GM19193 (cell line): ENCODE data around the gene AQP12B.

Source experiments
- POLR2A ChIP-seq: IDR thresholded peaks from 4 replicates; pipeline ENCODE4 v1.6.1; 2011; ENCODE audit not compliant: insufficient read depth, insufficient read length; ENCODE audit errors: extremely low read depth

The AQP12B gene

DNA sequence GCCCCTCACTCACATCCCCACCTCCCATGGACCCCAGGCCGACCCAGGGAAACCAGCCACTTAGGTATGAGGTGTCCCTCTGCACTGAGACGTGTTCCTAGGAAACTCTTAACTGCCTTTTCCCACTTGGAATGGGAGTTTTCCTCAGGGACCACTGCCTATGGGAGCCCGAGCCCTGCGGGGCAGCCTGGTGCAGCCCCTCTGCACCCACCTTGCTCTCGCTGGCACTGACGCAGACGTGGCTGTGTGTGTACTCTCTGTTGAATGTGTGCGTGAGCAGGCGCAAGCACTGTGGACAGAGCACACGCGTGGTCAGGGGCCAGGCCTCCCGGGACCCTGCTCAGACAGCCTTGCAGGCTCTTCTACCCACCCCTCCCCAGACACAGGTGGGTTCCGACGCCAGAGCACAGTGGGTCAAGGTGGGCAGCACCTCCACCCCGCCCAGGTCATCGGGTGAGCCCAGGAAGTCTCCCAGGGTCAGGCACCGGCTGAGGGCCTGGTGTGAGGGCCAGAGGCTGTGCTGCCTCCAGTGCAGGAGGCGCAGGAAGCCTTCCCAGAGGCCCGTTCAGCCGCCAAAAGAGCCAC, 39.0 kb upstream of the AQP12B start:
- no peak for TF ChIP-seq POLR2A

DNA sequence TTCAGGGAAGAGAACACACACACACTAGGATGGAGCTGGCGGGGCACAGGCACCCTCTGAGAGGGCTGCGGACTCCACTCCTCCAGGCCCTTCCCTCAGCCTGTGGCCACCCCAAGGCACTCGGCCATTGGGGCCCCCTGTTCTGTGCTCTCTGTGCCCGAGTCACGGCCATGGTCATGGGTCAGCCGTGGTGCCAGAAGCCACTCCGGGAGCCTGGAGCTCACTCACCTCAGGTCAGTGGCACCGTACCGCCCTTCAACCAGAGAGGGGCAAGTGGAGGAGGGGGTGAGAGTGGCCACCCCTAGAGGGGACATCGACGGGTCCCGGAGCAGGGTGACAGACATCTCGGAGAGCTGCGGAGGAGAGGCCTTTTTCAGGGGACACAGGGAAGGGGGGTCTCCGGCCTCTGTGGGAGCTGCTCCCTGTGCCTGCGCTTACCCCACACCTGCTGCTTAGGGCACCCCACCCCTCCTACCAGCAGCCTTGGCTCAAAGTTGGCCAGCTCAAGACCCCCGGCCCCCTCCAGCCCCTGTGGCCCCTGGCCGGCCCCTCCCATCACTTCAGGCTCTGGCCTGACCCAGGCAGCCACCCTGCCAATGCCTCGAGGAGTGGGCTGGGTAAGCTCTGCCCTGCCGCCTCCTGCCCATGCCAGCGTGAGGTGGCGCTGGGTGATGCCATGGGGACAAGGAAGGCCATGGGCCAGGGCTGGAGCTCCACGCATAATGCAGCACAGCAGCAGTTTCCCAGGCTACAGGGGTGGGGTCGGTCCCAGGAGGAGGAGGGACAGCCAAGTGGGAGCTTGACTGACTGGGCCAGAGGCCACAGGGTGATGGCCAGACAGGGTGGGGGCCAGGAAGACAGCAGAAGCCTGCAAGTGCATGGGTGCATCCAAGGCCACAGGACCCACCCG, 38.3 kb upstream of the AQP12B start:
- TF ChIP-seq POLR2A, result no peak

DNA sequence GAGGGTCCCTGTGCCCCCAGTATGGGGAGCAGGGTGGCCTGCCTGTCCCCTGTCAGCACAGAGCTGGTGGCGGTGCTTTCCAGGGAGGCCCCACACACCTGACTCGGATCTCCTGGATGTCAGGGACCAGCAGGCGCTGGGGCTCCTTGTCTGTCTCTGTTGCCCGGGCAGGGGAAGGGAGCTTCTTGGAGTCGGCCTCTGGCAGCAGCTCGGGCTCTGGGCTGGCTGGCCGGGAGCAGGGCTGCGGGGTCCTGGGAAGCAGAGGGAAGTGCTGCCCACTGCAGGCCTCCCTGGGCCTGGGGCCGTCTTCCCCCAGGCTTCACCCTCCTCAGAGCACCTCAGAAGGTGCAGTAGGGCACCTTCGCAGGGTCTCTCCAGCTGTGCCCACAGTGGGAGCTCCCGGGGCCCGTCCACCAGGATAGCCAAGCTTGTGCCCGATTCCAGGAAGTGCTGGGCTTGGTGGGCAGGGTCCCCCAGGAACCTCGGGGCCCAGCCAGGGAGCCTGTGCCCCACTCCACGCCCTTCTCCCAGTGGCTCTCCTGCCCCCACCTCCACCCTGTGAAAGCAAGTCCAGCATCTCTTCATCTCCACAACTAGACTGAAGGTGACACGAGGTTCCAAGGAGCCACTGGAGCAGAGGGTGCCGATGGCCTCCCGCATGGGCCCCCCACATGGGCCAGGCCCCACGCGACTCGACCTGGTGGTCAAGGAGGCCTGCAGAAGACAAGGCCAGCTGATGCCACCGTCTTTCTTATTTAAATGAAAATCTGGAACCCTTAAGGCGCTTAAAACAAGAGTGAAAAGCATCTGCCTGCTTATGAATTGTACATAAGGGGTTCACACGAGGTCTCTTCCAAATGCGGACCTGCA, 37.2 kb upstream of the AQP12B start:
- TF ChIP-seq POLR2A, result no peak

DNA sequence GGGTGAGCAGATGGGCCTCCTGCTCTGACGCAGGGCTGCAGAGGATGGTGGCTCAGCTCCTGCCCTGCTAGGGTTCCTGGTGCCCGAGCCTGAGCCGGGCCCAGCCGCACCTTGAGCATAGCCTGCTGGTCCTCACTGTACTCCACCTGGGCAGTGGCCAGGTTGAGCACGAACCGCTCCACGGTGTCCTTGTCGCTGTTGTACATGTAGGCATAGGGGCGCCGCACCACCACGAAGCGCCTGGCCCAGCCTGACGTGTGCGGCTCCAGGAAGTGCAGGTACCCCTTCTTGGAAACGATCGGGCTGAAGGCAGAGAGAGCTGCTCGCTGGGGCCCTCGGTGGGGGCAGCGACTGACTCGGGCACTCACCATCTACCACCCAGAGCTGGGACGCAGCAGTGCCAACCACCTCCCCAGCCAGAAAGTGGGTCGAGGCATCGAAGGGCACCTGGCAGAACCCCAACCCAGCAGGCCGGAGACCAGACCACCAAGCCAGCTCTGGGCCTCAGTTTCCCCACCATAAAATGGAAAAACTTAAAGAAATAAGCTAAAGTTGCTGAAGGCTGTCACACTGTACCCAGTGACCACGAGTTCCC, 36.3 kb upstream of the AQP12B start:
- TF ChIP-seq POLR2A, result no peak

DNA sequence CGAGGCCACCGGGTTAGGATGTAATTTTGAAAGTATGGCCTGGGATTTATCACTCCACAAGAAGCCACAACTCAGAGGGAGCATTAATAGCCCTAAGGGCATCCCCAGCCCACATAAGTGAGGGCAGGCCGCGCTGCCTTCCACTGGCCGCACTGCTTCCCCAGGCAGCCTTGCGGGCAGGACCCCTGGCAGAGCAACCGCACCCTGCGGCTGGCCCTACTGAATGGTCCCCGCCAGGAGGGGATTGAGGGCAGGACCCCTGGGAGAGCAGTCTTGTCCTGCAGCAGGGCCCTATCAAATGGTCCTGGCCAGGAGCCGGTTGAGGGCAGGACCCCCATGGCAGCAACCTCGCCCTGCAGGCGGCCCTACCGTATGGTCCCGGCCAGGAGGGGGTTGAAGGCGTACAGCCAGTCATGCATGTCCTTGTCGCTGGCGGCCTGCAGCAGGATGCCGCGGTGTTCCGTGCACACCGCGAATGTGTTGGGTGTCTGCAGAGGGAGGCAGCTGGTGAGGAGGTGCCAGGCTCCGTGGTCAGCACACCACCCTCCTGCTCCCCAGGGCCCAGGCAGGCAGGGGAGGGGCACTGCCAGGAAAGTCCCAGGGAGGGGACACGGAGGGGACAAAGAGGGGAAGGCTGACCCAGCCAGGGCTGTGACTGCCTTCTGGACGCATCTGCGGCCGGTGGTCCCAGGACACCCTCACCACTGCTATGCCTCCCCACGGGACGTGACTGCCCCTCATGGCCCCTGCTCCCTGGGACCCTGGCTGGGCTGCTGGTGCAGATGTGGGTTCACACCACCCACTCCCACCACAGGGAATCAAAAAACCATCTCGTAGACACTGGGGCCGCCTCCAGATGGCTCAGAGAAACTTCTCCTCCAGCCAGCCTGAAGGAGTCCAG, 35.2 kb upstream of the AQP12B start:
- no peak for TF ChIP-seq POLR2A

DNA sequence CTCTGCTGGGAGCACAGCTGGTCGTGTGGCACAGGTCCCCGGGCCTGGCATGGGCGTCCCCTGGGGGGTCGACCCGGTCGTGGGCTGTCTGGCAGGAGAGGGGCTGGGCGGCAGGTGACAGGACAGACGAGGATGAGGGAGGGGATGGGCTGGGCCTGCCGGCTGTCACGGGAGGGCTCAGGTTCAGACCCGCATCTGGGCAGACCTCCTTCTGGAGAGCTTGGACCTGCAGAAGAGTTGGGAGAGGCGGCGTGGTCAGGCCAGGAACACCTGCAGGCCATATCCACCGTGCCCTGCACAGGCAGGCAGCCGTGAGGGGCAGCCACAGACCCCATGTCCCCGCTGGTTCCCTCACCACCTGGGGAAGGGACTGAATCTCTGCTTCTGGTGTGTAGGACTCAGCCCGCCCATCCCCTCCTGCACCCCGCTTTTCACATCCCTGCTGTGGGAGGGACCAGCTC, 34.5 kb upstream of the AQP12B start:
- no peak for TF ChIP-seq POLR2A

DNA sequence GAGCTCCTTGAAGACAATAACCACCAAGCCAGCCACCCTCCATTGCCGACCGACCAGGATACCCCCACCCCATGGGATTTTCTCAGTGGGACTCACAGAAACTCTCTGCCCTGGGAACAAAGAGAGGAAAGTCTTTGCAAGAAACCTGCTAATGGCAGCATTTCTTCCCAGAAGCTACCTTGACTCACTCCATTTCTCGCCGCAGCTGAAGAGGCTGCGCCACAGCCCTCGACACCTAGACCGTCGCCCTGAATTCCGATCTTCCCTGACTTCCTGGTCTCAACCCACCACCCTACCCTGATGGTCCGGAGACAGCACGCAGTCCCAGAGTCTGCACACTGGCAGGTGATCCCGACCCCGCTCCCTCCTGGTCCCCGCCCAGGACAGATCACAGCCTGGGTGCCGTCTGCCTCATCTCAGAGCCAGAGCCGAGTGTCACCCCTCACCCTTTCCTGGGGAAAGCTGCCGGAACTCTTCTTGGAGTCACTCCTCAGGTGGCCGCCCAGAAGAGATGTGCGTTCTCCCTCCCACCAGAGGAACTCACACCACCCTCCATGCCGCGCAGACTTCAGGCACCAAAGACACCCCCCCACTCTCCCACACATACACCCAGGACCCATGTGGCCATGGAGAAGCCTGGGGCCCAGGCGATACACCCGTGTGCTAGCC, 33.6 kb upstream of the AQP12B start:
- no peak for TF ChIP-seq POLR2A

DNA sequence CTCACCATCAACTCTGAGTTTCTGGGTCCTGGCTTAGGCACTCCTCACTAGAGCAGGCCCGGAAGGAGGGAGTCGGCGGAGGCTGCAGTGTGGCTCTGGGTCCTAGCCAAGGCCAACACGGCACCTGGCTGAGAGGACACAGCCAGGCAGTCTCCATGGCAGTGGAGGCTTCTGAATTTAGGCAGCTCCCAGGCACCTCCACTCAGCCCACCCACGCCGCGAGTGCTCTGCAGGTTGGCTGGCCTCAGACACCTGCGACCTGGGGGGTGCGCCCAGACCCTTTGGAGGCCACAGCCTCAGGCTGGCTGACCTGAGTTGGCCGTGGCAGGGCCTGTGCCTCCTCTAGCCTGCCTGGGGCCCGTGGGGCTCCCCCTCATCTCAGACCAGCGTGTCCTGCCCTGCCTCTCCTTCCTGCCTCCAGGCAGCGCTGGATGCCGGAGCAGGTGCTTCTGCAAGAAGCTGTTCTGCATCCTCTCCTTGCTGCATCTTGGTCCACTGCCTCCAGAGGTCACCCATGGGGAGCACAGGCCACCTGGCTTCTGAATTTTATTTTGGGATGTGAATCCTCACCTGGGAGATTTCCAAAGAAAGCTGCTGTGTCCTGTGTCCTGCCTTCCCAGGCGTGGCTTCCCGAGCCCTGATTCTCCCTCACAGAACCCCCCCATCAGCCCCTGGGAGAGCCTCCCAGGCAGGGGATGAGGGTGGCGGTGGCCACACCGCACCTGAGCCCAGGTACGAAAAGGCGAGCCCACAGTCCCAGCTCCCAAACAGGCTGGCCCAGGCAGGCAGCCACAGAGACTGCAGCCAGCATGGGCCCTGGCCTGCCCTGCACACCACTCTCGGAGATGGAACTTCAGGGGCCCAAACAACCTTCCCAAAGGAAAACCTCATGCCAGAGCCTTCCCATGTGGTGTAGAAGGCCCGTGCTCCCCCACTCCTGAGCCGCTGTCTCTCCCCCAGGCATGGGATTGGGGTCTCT, 32.4 kb upstream of the AQP12B start:
- TF ChIP-seq POLR2A, result no peak

DNA sequence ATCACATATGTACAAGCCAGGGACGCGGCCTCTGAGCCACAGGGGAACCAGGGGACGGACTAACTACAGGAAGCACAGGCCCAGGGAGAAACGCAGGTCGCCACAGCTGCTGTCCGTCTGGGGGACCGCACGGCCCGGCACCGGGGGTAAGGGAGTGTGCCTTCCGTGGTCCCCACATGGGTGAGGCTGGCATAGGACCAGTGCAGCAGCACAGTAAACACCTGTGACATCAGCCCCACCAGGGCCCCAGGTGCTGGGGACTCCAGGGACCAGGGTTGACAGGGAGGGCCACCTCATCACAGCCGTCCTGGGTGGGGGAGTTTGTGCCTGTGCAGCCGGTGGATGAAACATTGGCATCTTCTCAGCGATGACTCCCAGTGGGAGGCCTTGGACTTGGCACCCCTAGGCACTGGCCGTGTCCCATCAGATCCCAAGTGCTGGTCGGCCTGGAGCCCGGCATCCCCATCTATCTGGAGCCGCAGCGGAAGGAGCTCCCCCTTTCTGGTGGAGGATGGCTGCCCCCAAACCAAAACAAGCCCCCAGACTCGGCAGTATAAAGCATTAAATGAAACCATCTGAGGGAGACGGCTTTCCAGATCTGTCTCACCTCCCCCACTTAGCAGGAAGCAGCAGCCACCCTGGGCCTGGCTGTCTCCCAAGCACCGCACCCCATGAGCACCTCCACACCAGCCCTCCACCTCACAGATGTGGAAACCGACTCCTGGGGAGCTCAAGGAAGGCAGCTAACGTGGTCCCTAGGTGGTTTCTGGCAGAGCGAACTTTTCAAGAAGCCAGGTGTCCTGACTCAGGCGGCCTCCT, 31.5 kb upstream of the AQP12B start:
- no peak for TF ChIP-seq POLR2A

DNA sequence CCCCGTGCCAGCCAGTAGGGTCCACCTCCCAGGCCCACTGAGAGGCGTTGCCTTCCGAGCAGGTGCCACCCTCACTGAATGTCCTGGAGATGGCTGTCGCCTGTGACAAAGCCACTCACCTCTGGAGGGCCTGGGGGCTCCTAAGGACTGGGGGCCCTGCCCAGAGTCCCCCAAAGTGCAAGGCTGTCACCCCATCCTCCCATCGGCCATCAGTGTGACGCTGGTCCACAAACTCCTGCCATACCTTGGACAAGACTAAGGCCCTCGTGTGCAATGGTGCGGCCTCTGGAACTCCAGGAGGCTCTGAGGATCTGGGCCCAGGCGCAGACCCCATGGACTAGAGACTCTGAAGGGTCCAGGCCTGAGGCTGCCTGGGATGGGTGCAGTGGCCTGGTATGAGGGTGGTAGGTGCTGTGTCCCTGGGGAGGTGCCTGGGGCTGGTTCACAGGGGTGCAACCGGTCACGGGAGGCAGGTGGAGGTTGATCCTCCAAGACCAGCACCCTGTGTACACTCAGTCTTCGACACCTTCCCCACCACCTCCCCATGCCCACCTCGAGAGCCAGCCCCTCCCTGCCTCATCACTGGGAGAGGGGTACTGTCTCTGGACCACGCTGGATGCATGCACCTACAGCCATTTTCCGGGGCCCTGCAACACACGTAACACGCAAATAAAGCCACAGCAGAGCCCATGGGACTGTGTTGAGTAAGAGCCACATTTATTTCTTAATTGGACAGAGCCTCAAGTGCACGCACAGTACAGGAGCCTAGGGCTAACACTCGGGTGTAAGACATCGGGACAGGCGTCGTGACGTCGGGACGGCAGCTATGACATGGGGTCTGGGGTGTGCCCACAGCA, 30.6 kb upstream of the AQP12B start:
- TF ChIP-seq POLR2A, result no peak

DNA sequence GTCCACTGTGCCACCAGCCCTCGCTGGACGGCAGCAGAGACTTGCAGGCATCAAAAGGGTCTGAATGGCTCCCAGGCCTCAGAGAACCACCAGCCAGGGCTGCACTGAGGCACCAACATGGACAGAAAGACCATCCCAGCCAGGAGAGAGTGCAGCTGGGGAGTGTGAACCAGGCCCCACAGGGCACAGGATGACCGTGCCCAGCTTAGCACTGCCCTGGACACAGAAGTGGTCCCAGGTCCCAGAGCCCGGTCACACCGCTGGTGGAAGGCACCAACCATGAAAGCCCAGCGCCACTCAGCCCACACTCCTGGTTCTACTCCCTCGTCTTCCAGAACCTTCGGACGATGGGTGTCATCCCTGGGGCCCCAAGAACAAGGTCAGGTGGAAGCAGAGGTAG, 29.4 kb upstream of the AQP12B start:
- TF ChIP-seq POLR2A, result no peak
